ENCODE results near the gene PPFIA1. TPM values are rescaled to one million over a fixed set of nuclear protein-coding genes. Genes with fewer than 3 reads are reported as not detected.

PPFIA1 gene
- total RNA-seq, 1 donor from 2014 or later, result 45.3 TPM

- no peak for TF ChIP-seq CTCF (IDR thresholded peaks at IDR 0.05; ENCODE audit: borderline replicate concordance)
- Histone ChIP-seq H3K4me1 (peaks cover 14% of the 10 kb centered on the region), H3K27ac (replicated peaks) (no peak overlapping the region), H3K4me3 (no peak overlapping the region), H3K36me3 (peaks cover 94% of the 10 kb centered on the region), H3K9me3 (replicated peaks) (no peaks in the 10 kb centered on the region), H3K27me3 (ENCODE audit: low read depth) (no peaks in the 10 kb centered on the region)
- intact Hi-C loops (cut with micrococcal nuclease), result no loop called here
- DNase-seq, result no peak
Observed at GRCh38 chr11:70338594-70338993, 68.1 kb downstream of the PPFIA1 start.

GRCh38 chr11:70339066-70339465 lies 68.6 kb downstream of the PPFIA1 start:
- Histone ChIP-seq H3K4me3 (no peak overlapping the region), H3K9me3 (replicated peaks) (no peaks in the 10 kb centered on the region), H3K27me3 (ENCODE audit: low read depth) (no peaks in the 10 kb centered on the region), H3K27ac (replicated peaks) (no peak overlapping the region), H3K4me1 (peaks cover 13% of the 10 kb centered on the region), H3K36me3 (peaks cover 94% of the 10 kb centered on the region)
- DNase-seq, result no peak
- intact Hi-C loops (cut with micrococcal nuclease), result no loop called here
- TF ChIP-seq CTCF (IDR thresholded peaks at IDR 0.05; ENCODE audit: borderline replicate concordance), result no peak

- Histone ChIP-seq H3K27ac (replicated peaks) (no peak overlapping the region), H3K4me1 (peaks cover 7% of the 10 kb centered on the region), H3K36me3 (peaks cover 88% of the 10 kb centered on the region), H3K9me3 (replicated peaks) (no peaks in the 10 kb centered on the region), H3K27me3 (ENCODE audit: low read depth) (no peaks in the 10 kb centered on the region), H3K4me3 (no peak overlapping the region)
- no peak for TF ChIP-seq CTCF (IDR thresholded peaks at IDR 0.05; ENCODE audit: borderline replicate concordance)
- no peak for DNase-seq
- intact Hi-C loops (cut with micrococcal nuclease), result no loop called here
Observed at GRCh38 chr11:70341881-70342429, 71.5 kb downstream of the PPFIA1 start.

- Histone ChIP-seq H3K36me3 (peaks cover 88% of the 10 kb centered on the region), H3K9me3 (replicated peaks) (no peaks in the 10 kb centered on the region), H3K4me1 (peaks cover 7% of the 10 kb centered on the region), H3K4me3 (no peak overlapping the region), H3K27me3 (ENCODE audit: low read depth) (no peaks in the 10 kb centered on the region), H3K27ac (replicated peaks) (no peak overlapping the region)
- intact Hi-C loops (cut with micrococcal nuclease), result no loop called here
- no peak for TF ChIP-seq CTCF (IDR thresholded peaks at IDR 0.05; ENCODE audit: borderline replicate concordance)
- DNase-seq, result no peak
Observed at GRCh38 chr11:70343636-70344035, 73.1 kb downstream of the PPFIA1 start.

GRCh38 chr11:70348191-70348590 lies 77.7 kb downstream of the PPFIA1 start:
- intact Hi-C loops (cut with micrococcal nuclease), result no loop called here
- H3K4me1 ChIP-seq, result peaks cover 10% of the 10 kb centered on the region
- H3K4me3 ChIP-seq, result no peak overlapping the region
- no peak for DNase-seq
- no peaks in the 10 kb centered on the region for H3K9me3 ChIP-seq (replicated peaks)
- TF ChIP-seq CTCF (IDR thresholded peaks at IDR 0.05; ENCODE audit: borderline replicate concordance), result no peak
- H3K27me3 ChIP-seq (ENCODE audit: low read depth), result no peaks in the 10 kb centered on the region
- H3K27ac ChIP-seq (replicated peaks), result no peak overlapping the region
- H3K36me3 ChIP-seq, result peaks cover 71% of the 10 kb centered on the region
